Keratinocyte (primary cell): ENCODE data around the gene LYSMD2. TPM values are rescaled to one million over a fixed set of nuclear protein-coding genes. Genes with fewer than 3 reads are reported as not detected.

Experiments used
- DNase-seq: peaks from one replicate; pipeline ENCODE4 v3.0.0-alpha.2; 2011; ENCODE audit warnings: low read depth, missing footprints, low spot score
- FAIRE-seq: peaks from 2 replicates; lab custom pipeline; 2011; peaks lifted over from hg19 to GRCh38; lab: Jason Lieb, UNC
- H2AFZ ChIP-seq: 2 replicates; pipeline ENCODE4 v1.6.0; 2012; ENCODE audit warnings: low read length, control low read depth, inconsistent platforms; ENCODE audit not compliant: control insufficient read depth
- H3K27ac ChIP-seq: 2 replicates; pipeline ENCODE4 v1.5.1; 2011; ENCODE audit warnings: low read length; ENCODE audit not compliant: control insufficient read depth, insufficient read depth
- H3K27me3 ChIP-seq: 3 replicates; pipeline ENCODE4 v1.6.0; 2011; ENCODE audit warnings: low read length; ENCODE audit not compliant: control insufficient read depth, insufficient read depth; ENCODE audit errors: extremely low read depth
- H3K36me3 ChIP-seq, 2 experiments: 2 replicates in 1 of 2; 3 replicates in 1 of 2; pipeline ENCODE4 v1.5.1; 2011; ENCODE audit warnings: low read length in 2 of 2, mild to moderate bottlenecking in 1 of 2; ENCODE audit not compliant: control insufficient read depth in 2 of 2, insufficient read depth in 2 of 2; ENCODE audit errors: extremely low read depth in 1 of 2
- H3K4me1 ChIP-seq: 3 replicates; pipeline ENCODE4 v1.5.1; 2011; ENCODE audit warnings: low read length; ENCODE audit not compliant: control insufficient read depth, insufficient read depth; ENCODE audit errors: extremely low read depth
- H3K4me2 ChIP-seq: 3 replicates; pipeline ENCODE4 v1.6.0; 2011; ENCODE audit warnings: low read depth, low read length; ENCODE audit not compliant: control insufficient read depth, insufficient read depth; ENCODE audit errors: extremely low read depth
- H3K4me3 ChIP-seq, 3 experiments: fragments of 200-600 bp in 1 of 3; sonication (generic) in 1 of 3; 2 replicates in 2 of 3; 3 replicates in 1 of 3; pipeline ENCODE4 v1.5.1; 2011 to 2016; ENCODE audit warnings: low read length in 3 of 3, mild to moderate bottlenecking in 3 of 3, control low read depth in 2 of 3, inconsistent platforms in 1 of 3, low read depth in 1 of 3, mixed read lengths in 1 of 3, mixed run types in 1 of 3, moderate library complexity in 1 of 3; ENCODE audit not compliant: control insufficient read depth in 2 of 3, insufficient read depth in 2 of 3; ENCODE audit errors: extremely low read depth in 1 of 3
- H3K79me2 ChIP-seq: 2 replicates; pipeline ENCODE4 v1.6.0; 2012; ENCODE audit warnings: low read length; ENCODE audit not compliant: control insufficient read depth, insufficient read depth
- H3K9ac ChIP-seq: 3 replicates; pipeline ENCODE4 v1.6.0; 2011; ENCODE audit warnings: low read length; ENCODE audit not compliant: control insufficient read depth, insufficient read depth; ENCODE audit errors: extremely low read depth
- H3K9me1 ChIP-seq: 3 replicates; pipeline ENCODE4 v1.6.0; 2011; ENCODE audit warnings: low read length; ENCODE audit not compliant: control insufficient read depth, insufficient read depth; ENCODE audit errors: extremely low read depth
- H3K9me3 ChIP-seq: 2 replicates; pipeline ENCODE4 v1.5.1; 2012; ENCODE audit warnings: low read depth, low read length; ENCODE audit not compliant: control insufficient read depth
- H4K20me1 ChIP-seq: 3 replicates; pipeline ENCODE4 v1.6.0; 2011; ENCODE audit warnings: low read length; ENCODE audit not compliant: control insufficient read depth, insufficient read depth; ENCODE audit errors: extremely low read depth
- EZH2 ChIP-seq: IDR thresholded peaks from one replicate; pipeline ENCODE4 v1.6.1; 2012; ENCODE audit warnings: inconsistent platforms, mild to moderate bottlenecking, low read length, moderate library complexity
- dilution Hi-C: fragments of 300-500 bp; cut with MboI; formaldehyde crosslinking; loops from one replicate; pipeline ENCODE4 v1.7.0; 2020; ENCODE audit warnings: low sequenced_read_pairs; ENCODE audit not compliant: extremely low pct_ligation_motif_present
- polyA plus RNA-seq, 5 experiments: library from polyadenylated mRNA; depleted of rRNA in 3 of 5; stranded (reverse) in 3 of 5; stranded (forward) in 1 of 5; unstranded in 1 of 5; fragments of >200 nt; gene quantifications; 1 replicate in 1 of 5; 2 replicates in 3 of 5; 3 replicates in 1 of 5; pipeline versions ENCODE4 v1.2.1 to v1.2.3, GENCODE V29; 2011 to 2012; ENCODE audit warnings: missing spikeins in 2 of 5, low read depth in 1 of 5, low replicate concordance in 1 of 5
- TF ChIP-seq, protein P1 (sequence below), 3 experiments: IDR thresholded peaks in 1 of 3; conservative IDR thresholded peaks in 1 of 3; optimal IDR thresholded peaks in 1 of 3; 2 replicates in 2 of 3; 3 replicates in 1 of 3; pipeline versions ENCODE3 to v1.5.1; 2011; ENCODE audit warnings: low read length in 3 of 3, mild to moderate bottlenecking in 3 of 3, moderate library complexity in 2 of 3, control low read depth in 1 of 3, inconsistent platforms in 1 of 3; ENCODE audit not compliant: insufficient read depth in 2 of 3; ENCODE audit errors: extremely low read depth in 1 of 3

LYSMD2 gene
- polyA plus RNA-seq, 1 donor (not counting 4 experiments of a cell fraction or from before 2014, with no cell fraction given) = 12.7 TPM

GRCh38 chr15:51738553-51738952, 1.1 kb upstream of the LYSMD2 start:
- no peak overlapping the region for H3K4me3 ChIP-seq
- no peaks in the 10 kb centered on the region for H4K20me1 ChIP-seq
- peaks cover 28% of the 10 kb centered on the region for H3K4me1 ChIP-seq
- H3K27ac ChIP-seq = no peak overlapping the region
- no peaks in the 10 kb centered on the region for H3K36me3 ChIP-seq
- TF ChIP-seq, protein P1, sequence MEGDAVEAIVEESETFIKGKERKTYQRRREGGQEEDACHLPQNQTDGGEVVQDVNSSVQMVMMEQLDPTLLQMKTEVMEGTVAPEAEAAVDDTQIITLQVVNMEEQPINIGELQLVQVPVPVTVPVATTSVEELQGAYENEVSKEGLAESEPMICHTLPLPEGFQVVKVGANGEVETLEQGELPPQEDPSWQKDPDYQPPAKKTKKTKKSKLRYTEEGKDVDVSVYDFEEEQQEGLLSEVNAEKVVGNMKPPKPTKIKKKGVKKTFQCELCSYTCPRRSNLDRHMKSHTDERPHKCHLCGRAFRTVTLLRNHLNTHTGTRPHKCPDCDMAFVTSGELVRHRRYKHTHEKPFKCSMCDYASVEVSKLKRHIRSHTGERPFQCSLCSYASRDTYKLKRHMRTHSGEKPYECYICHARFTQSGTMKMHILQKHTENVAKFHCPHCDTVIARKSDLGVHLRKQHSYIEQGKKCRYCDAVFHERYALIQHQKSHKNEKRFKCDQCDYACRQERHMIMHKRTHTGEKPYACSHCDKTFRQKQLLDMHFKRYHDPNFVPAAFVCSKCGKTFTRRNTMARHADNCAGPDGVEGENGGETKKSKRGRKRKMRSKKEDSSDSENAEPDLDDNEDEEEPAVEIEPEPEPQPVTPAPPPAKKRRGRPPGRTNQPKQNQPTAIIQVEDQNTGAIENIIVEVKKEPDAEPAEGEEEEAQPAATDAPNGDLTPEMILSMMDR (optimal IDR thresholded peaks at IDR 0.05 in 1 of 3, IDR thresholded peaks at IDR 0.05 in 1 of 3, conservative IDR thresholded peaks at IDR 0.05 in 1 of 3; ENCODE audit: extremely low read depth in 1 of 3, insufficient read depth in 2 of 3, low read length in 3 of 3) = no peak
- no peak for TF ChIP-seq EZH2
- no peaks in the 10 kb centered on the region for H3K9me3 ChIP-seq
- dilution Hi-C loops = no loop called here
- H2AFZ ChIP-seq = no peak overlapping the region
- H3K79me2 ChIP-seq = no peaks in the 10 kb centered on the region
- no peaks in the 10 kb centered on the region for H3K27me3 ChIP-seq
- no peak for DNase-seq
- H3K9ac ChIP-seq = no peak overlapping the region
- no peak for FAIRE-seq
- H3K4me2 ChIP-seq = peak overlapping the region; percentile 57
- no peaks in the 10 kb centered on the region for H3K9me1 ChIP-seq

GRCh38 chr15:51736751-51737521, 519 bp downstream of the LYSMD2 start:
- Histone ChIP-seq H3K4me1 (peaks cover 30% of the 10 kb centered on the region), H3K27ac (no peak overlapping the region), H3K9ac (peak overlapping the region; percentile 63)

More at GRCh38 chr15:51736751-51737521, 519 bp downstream of the LYSMD2 start:
- DNase-seq (no peak), FAIRE-seq (no peak)
- peak overlapping the region; percentile 80 for H3K4me2 ChIP-seq
- H3K27me3 ChIP-seq = no peaks in the 10 kb centered on the region
- peak overlapping the region; percentile 48 to 69 (median 59) for H3K4me3 ChIP-seq
- dilution Hi-C loops = no loop called here
- no peaks in the 10 kb centered on the region for H3K79me2 ChIP-seq
- no peaks in the 10 kb centered on the region for H3K9me1 ChIP-seq
- TF ChIP-seq, protein P1 (optimal IDR thresholded peaks at IDR 0.05 in 1 of 3, IDR thresholded peaks at IDR 0.05 in 1 of 3, conservative IDR thresholded peaks at IDR 0.05 in 1 of 3; ENCODE audit: extremely low read depth in 1 of 3, insufficient read depth in 2 of 3, low read length in 3 of 3) = no peak
- no peak for TF ChIP-seq EZH2
- H2AFZ ChIP-seq = peak overlapping the region; percentile 78
- H3K36me3 ChIP-seq = no peaks in the 10 kb centered on the region
- no peaks in the 10 kb centered on the region for H4K20me1 ChIP-seq
- no peaks in the 10 kb centered on the region for H3K9me3 ChIP-seq
